C4-2B (cell line): ENCODE data around the gene HOXD11.

ENCODE experiments used
- H3K27ac ChIP-seq: fragments of 450-650 bp; 2 replicates; pipeline ENCODE4 v1.5.1; 2017
- CTCF ChIP-seq: fragments of 450-650 bp; conservative IDR thresholded peaks from 2 replicates; pipeline ENCODE4 v1.5.1; 2017; ENCODE audit warnings: mild to moderate bottlenecking
- ZFX ChIP-seq: fragments of 450-650 bp; IDR thresholded peaks from 2 replicates; pipeline ENCODE4 v1.6.1; 2017

Gene HOXD11

DNA sequence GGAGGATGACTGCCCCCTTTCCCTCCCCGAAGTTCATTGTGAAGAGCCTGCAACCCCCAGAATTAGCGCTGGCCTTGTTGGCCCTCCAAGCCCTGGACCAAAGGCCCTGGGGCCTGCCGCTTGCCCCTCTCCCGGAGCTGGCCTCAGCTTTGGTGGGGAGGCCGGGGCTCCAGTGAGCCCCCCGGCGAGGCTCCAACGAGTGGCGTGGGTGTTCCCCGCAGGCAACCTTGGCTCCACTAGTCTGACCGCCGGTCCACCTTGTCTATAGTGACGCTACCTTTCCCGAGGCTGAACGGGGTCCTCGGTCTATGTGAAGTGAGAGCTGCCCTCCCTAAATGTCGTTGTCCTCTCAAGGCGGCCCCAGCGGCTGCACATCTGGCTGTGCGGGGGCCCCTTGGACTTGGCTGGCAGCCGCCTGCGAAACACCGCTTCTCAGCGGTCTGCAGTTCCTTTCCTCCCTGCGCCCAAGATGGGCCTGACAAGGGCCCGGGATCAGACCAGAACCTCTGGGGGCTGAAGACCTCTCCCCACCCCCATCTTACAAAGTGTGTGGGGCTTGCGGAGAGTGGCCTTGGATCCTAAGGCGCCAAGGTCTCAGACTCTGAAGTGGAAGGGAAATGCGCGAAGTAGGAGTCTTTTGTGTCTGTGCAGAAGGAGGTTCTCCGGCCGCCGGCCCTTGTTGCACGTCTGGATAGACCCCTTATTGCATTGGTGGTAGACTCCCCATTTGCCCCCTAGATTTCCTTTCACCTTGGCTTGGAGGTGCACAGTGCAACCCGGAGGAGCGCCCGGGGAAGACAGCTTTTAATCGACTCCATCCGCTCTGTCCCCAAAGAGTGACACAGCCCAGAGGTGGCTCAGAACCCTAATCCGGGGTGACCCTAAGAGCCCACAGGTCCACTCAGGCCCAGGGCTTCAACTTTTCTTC, 5.6 kb downstream of the HOXD11 start:
- TF ChIP-seq ZFX (no peak), CTCF (no peak)
- no peak overlapping the region for H3K27ac ChIP-seq

DNA sequence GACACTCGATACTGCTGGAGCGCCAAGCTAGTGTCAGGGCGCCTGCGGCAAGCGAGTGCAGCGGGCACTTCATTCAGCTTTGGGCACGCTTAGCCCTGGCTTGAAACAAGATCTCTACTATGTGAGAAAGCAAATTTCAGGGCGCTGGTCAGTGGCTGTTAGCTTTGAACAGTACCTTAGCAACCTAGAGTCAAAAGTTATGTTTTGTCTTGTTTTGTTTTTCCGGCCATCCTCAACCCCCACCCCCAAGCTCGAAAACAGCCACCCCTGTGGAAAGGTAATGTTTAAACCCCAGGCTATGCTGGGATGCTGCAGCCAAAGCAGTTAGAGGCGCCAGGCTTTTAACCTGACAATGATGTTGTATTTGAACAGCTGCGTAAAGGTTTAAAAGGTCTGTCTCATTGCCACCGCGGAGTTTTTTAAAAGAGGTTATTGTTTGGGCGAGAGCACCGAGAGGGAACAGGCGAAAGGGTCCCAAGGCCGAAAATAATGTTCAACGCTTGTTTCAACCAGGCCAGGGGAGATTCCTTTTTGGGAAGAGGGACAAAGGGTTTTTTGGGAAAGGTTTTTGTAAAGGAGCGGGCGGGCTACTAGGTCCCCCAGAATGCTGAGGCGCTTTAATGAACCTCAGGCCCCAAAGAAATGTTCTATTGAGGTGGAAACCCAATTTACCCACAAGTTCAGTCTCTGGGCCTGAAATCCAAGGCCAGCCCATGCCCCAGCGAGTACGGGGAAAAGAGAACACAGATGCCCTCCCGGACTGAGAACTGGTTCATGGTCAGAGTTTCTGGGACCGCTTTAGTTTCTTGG, 7.2 kb downstream of the HOXD11 start:
- no peak overlapping the region for H3K27ac ChIP-seq

DNA sequence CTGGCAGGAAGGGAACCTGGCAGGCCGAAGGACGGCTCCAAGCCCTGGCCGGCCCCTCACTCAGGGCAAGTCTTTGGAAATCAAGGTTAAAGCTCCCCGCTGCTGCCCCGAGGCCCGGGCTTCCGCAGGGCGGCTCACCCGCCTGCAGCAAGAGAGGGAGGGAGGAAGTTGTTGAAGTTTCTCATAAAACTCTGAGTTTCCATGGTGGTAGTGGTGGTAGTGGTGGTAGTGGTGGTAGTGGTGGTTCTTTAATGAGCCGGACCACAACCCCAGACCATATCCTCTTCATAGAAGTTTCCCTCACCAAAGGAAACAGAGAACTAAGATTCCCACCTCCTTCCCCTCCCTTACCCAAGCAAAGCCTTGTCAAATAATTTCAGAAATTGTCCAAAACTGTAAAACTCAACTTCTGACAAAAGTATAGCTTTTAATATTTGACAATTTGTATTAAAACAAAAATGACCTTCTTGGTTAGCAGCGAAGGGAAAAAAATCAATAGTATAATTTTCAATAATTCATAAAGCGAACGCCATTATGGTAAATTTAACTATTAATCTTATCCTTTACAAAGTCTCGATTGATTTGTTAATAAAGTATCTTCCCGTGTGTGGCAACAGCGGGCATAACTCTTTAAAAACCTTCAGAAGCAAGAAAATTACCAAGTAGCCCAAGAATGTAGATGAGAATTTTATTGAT, 8.0 kb downstream of the HOXD11 start:
- TF ChIP-seq ZFX (no peak), CTCF (no peak)
- no peak overlapping the region for H3K27ac ChIP-seq

More for the DNA sequence above, 7.2 kb downstream of the HOXD11 start:
- TF ChIP-seq CTCF (no peak), ZFX (no peak)

DNA sequence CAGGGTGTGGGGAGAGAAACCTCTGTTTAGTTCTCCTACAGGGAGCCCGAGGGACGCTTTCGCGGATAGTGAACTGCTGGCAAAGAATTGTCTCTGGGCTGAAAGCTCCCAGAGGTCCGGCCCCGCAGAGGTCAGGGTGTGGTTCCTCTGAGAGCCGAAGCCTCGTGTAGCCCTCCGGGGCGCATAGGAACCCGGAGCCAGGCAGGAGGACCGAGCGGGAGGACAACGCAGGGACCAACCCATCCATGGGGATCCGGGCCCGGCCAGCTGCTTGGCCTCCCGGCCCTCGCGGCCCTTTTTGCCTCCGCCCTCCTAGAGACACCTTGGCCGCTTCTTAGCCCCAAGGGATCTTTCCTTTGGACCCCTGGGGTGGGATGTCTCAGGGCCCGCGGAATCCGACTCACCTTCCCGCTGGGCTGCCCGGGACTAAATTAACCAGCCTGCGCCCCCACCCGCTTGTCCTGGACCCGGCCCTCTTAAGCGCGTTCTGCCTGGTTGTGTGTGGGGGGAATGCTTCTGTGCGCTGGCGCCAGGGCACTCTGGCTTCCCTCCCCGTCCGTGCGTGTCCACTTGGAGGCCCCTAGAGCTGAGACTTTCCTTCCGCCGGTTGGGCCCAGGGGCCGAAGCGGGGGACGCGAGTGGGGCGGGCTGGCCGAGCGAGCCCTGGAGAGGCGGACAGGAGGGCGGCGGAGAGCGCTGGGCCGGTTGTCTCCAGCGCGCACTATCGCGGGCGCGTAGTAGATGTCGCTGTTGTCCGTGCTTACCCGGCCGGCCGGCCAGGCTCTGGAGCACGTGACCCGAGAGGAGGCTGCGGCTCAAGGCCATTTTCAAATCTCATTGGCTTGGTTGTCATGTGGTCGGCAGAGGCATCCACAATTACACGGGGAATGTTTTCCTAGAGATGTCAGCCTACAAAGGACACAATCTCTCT, 9.1 kb downstream of the HOXD11 start, which contains the start of gene HOXD10:
Gene HOXD10, plus strand, starts transcription at position 896 of the 931 bp plus-strand sequence. CDS start 56 bp downstream, outside the sequence.
- TF ChIP-seq ZFX (no peak), CTCF (no peak)
- no peak within 1 kb of the TSS for H3K27ac ChIP-seq

GRCh38 chr2:176117162-176117822, 10.2 kb downstream of the HOXD11 start:
- no peak for TF ChIP-seq ZFX
- no peak for TF ChIP-seq CTCF
- no peak overlapping the region for H3K27ac ChIP-seq

DNA sequence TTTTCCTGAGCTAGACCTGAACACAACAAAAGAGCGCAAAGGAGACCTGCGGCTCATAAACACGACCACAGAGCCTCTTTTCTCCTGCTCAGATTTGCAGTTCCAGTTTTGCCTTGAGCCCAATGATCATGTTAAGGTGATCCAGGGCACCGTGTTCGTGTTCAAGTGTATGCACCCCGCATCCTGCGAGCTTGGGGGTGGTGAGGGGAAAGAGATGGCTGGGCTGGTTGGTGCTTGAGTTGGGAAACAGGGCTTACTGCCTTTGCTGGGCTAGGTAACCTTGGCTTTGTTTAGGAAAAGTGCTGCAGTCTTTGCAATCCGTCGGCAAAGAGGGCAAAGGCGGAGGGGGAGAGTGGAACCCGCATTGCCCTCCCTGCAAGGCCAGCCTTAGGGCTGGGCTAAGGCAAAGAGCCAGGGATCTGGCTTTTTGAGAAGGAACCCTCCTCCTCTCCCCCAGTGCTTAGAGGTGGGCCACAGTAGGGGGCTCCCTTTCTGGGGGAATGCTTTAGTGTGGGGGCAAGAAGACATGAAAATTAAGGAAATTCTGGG, 10.8 kb downstream of the HOXD11 start:
- H3K27ac ChIP-seq, result no peak overlapping the region
- TF ChIP-seq CTCF (no peak), ZFX (no peak)
